OCI-LY3 (cell line): Measurements from ENCODE around the gene MTMR11.

Source experiments
- CTCF ChIP-seq: fragments of 200-600, 300-600 bp; sonication (generic); IDR thresholded peaks from 2 replicates; pipeline ENCODE4 v1.5.1; 2014; ENCODE audit warnings: antibody characterized with exemption, low read length, low read depth
- EZH2phosphoT487 ChIP-seq: fragments of 200-600 bp; shearing (Covaris generic); IDR thresholded peaks from 2 replicates; pipeline ENCODE4 v1.6.1; 2018; ENCODE audit warnings: antibody characterized with exemption, mixed run types, low read depth

- TF ChIP-seq CTCF (no peak), EZH2phosphoT487 (no peak)
Observed at GRCh38 chr1:149979972-149980540, 43.4 kb upstream of the MTMR11 start.
